NCI-H524 (cell line): Measurements from ENCODE around the gene GADL1.

Experiments used
- DNase-seq, 2 experiments: peaks; one replicate each; lab custom pipeline; 2025; lab: John Stamatoyannopoulos, UW

Gene GADL1

DNA sequence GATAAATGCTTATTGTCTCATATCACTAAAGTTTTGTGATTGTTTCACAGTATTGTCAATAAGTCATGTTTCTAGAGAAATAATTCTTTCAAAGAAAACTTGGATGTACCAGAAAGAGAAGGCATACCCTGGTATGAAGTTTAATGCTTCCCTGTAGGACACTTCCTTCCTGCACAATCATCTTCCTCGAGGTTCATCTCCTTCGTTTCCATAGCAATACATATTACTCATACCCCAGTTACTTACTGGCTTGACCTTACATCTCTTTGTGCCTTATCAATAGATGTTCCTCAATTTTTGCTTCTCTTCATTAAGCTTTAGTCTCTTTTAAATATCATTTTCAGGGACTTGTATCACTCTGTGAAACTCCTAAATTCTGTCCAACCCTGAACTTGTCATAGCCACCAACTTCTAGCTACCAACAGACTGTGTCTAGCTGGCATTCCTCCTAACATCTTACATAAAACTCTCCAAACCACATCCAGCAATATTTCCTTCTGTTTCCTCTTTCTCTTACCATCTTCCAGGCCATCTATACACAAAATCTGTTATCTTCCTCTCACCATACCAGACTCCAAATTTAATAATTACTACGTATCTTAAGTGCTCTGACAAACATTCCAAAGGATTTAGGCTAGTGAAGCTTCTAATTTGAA, 134.3 kb downstream of the GADL1 start:
- DNase-seq: no peak

DNA sequence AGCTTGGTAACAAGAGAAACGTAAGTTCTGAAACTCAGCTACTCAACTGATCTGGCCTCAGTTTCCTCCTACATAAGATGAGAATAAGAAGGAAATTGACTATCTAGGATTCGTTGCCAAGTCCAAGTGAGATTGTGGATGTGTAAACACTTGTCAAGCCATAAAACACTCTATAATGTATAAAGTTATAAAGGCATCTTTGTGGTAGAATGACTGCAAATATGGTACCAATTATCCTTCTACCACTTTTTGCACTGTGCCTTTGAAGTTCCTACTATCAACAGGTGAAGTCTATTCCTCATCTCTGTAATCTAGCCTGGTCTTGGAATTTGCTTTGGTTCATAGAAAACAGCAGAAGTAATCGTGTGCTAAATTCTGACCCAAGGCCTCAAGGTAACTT, 138.2 kb downstream of the GADL1 start:
- no peak for DNase-seq

DNA sequence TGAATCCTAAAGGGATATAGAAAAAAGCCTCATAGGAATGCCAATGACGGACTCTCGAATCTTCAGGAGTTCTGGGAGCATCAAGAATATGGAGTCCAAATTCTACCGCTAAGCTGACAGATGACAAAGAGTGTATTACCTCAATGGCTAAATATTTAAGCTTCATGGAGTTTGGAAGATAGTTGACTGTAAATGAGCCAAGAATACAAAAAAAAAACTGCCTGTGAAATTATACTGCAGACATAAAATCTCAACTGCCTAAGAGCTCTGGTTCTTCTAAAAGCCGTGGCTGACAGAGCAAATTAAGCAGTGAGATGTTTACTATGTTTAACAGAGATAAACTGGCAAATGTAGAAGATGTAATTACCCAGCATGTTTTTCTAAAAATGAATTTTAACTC, 140.0 kb downstream of the GADL1 start:
- DNase-seq: no peak

DNA sequence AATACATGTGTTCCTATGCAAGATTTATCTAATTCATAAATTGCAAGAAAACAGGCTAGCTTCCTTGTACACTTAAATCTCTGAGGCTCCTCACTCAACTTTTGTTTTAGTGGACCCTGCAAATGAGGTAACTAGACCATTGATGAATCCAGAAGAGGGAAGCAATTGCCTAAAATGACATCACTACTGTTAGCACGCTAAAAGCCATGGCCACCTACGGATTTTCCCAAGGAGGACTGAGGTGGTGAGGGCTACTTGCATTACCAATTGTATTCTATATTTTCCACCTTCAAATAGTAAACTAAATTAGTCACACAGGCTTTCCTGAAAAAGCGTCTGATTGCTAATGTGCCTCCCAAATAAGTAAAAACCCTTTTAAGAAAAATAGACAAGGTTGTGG, 140.7 kb downstream of the GADL1 start:
- DNase-seq: no peak

DNA sequence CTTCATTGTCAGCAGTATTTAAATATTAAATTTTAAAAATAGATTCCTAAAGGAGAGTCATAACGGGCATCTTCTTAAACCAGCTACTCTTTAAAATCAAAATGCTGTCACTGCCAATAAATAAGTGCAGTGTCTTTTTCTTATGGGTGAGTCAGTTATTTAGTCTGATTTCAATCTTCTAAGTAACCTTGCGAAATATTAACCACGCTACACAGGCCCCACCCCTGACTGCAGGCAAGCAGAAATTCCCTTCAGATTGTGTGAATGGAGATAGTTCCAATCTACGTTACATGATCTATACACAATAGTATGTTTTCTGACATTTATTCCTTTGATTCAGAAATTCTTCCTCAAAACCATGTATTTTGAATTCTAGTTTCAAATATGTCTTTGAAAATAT, 141.5 kb downstream of the GADL1 start:
- no peak for DNase-seq

DNA sequence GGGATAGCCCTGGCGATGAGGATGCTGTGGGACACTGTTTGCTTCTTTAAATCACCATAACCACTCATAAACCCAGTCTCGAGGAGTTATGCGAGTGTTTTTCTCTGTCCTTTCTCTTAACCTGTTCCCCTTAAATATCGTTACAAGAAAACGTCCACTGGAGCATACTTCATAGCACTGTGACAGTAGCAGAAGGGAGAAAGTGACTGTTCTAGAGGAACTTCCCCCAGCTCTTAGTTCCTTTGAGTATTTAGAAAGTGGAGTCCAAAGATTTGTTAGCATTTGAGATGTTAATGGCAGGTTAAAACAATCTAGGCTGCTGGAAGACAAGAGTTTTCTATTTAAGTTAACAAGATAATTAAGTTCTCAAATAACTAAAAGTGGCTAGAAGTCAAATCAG, 142.0 kb downstream of the GADL1 start:
- DNase-seq: no peak

DNA sequence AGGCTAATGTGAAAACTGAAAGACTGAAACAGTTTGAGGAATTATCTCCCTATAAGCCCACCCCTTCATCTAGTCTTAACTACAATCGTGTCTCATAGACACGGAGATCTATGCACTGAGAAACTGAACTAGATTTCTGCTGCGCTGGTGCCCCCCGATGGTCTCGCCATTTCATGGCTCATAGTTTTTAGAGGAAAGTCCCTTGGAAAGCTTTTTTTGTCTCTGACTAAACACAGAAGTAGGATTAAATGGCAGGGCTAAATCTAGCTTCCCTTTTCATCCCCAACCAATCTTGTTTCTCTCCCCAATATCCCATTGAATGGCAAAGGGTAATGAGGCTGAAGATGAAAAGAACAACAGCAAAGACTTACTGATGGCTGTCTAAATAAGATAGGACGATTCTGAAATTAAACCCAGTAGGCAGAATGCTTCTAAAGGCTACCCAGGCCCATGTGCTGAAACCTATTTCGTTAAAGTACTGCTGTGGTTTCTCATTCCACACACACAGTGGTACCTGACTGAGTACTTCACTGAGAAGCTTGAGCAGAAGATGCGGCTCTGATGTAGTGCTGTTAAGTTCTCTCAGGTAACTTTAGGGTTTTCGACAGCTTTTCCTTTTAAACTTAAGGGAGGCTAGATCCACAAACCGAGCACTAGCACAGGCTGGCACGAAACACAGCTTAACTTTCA, 142.7 kb downstream of the GADL1 start:
- peak in 1 of 2 experiments; percentile 36 for DNase-seq

DNA sequence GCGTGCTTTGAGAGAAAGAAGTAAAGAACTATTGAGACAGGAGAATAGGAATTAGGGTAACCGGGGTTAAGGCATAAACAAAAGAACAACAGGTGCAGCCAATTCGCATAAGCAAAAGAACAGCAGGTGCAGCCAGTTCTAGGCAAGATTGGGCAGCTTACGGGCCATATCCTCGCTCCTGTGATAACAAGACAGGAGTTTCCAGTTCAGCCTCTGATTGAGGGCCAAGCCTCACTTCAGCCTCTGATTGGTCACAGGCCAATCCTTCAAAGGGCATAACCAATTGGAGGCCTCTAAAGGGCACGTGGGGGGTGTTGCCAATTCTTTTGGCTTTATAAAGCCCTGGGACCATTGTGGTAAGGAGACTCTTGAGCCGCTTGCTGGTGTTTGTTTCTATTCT, 143.5 kb downstream of the GADL1 start:
- no peak for DNase-seq

DNA sequence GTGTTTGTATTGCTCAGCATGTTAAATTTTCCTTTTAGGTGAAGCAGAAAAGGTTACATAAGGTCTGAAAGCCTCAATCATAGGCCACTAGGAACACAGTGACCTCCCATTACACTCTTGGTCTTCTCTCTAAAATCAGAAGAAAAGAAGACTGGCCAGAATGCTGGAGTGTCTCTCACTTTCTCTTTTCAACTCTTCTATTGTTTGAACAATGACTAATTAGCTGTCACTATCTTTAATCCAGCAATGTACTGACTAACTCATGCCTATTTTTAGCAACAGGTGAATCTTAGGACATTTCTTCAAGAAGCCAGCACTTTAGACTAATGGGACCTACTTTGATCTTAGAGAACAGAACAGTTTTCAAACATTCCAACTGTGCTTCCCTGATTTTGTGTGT, 145.2 kb downstream of the GADL1 start:
- no peak for DNase-seq

DNA sequence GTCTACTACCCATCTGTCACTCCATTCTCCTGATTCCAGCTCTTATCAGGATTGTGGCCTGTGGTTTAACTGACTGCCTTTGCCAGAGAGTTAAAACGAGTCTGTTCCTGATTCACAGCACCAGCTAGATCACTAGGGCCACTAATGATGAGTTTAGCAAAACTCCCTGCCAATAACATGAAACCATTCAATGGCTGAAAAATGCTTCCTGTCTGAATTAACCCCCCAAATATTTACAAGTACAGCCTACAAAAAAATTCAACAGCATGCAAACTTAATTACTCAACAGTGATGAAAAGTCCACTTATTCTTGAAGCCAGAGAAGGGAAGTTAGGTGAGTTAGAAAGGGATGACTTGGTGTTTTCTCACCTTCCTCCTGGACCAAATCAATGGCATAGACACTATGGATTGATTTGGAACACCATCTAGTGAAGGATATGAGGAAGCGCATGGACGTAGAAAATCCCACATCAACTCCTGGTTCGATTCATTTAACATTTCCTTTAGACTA, 146.6 kb downstream of the GADL1 start:
- peak; percentile 21 to 33 for DNase-seq

DNA sequence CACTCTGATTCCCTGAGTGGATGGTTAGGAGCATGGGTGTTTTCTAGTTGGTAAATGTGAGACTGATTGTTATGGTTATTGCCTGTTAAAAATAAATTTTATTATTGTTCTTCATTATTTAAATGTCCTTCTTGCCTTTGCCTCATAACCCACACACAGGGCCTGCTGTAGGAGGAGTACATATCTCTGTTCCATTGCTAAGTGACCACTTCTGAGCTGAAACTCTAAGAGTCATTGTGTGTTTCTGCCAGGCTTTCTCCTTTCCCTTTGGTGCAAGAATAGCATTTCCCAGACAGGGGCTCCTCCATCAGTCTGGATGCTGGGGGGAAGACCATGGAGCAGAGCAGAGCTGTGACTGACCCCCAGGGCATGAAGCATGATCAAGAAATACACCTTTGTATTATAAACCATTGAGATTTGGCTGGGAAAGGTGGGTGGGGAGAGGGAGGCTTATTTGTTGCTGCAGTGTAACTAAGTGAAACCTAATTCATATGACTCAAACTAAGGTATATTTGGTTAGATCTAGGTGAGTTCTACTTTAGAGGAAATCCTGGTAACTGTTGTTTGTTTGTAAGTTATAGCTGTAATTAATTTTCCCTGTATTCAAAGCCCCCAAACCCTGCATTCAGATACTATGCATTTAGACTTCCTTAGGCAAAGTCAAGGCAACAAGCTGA, 150.7 kb downstream of the GADL1 start:
- no peak for DNase-seq

DNA sequence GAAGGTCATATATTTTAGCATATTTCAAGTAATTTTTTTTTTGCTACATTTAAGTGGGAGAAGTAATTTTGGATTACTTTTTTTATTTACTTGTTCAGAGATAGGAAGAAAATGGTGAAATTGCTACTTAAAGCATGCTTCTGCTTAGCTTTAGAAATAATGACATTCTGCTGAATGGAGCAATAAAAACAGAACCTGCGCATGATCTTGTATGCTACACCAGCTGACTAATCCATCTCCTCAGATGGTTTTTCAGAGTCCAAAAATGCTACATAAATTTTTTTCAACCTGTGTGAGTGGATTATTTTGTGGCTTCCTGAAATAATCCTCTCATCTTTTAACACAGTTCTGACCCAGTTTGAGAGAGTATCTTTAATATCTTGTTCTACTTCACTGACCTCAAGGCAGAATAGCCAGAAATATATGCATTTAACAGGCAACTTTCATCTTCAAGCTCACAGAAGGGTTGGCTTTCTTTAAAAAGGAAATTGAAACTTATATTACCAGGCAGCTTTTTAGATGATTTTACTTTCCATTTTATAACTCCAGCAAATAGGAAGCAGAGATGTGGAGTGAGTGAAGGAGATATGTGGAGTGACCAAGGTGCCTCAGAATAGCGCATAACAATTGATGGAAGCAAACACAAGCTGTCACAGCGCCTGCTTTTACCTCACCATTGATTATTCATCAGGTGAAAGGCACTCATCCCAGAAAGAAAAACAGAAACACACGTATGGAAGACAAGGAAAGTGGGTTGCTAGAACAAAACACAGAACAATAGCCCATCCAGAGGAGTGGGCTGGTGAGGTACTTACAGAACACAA, 151.5 kb downstream of the GADL1 start:
- no peak for DNase-seq

DNA sequence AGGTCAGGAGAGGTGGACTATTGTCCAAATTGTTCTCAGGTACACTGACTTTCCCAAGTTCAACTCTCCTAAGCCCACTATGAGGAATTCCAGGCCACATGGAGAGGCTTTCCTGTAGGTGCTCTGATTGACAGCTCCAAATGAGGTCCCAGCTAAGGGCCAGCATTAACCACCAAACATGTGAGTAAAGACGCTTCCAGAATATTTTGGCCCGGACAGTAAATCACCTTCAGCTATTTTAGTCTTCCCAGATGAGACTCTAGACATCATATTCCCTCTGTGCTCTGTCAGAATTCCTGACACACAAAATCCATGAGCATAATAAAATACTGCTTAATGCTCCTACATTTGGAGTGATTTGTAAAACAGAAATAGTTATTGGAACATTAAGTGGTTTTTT, 152.6 kb downstream of the GADL1 start:
- DNase-seq: no peak

DNA sequence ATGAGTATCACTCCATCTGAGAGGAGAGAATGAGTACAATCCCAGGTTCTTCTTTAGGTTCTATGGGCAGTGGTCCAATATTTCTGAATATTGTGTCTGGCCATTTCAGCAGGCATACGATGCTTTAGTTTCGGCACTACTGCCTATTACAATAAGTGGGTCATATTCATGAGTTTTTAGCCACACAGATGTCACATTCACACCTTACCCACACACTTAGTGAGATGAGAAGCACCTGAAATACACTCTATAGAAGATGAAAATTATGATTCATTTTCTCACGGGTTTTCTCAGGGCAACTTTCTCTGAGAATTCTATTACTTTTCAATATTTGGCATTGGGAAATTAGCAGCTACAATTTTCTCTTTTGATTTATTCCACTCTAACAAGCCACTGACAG, 155.9 kb downstream of the GADL1 start:
- no peak for DNase-seq

DNA sequence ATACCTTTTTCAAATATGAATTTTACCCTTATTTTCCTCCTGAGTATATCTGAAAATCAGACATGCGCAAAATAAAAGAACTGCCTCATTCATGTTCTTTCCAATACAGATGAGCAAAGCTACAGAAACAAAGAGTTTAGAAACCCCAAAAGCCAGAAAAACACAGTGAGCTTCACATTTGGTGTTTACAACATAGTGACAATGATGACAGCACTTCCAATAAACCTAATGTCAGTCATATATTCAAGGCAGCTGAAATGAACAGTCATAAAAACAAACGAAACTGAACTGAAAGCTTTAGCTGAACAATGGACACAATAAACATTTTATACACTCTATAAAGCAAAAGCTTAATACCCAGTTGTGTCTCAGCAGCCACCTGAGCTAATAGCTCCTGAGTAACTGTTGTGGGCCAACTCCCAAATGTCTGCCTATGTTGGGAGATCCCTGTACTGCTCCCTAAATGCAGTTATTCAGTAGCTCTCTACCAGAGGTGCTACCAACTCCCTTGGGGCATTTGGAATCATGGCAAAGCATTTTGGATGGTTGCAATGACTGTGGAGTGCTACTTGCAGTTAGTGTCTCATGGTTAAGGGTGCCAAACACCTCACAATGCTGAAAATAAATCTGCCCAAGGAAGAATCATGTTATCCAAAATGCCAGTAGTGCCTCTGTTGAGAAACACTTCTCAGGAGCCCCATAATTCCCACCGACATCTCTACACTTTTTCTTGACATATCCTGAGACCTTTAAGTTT, 156.5 kb downstream of the GADL1 start:
- DNase-seq: no peak

DNA sequence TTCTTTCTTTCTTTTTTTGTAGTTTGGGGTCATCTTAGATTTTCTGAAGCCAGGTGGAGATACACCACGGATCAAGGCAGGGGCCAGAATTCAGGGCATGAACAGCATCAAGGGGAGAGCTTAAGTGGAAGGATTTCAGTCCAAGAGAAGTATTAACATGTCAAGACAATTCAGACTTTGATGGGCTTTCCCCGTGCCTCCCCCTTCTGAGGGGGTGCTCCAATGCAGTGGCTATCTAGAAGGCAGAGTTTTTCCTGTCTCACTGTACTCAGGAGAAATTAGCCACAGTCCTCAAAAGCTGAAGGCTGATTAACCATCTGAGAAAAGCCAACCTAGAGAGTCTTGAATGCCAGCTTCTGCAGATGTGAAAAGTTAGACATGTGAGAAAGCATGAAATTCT, 160.8 kb downstream of the GADL1 start:
- DNase-seq: no peak

DNA sequence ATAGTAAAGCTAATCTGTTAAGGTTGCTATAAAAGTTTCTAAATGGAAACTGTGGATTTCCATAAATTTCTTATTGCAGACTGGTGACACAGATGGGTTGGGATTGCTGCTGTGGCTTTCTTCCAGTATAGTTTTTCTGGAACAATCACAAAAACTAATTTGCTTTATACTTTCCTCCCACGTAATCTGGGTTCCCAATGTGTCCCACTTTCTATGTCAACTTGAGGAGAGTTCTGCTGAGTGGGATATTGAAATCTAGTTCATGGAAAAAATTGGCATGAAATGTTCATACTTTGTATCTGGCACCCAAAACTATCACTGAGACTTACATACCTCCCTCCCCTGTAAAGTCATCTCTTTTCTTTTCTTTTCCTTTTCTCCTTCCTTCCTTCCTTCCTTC, 161.3 kb downstream of the GADL1 start:
- no peak for DNase-seq

DNA sequence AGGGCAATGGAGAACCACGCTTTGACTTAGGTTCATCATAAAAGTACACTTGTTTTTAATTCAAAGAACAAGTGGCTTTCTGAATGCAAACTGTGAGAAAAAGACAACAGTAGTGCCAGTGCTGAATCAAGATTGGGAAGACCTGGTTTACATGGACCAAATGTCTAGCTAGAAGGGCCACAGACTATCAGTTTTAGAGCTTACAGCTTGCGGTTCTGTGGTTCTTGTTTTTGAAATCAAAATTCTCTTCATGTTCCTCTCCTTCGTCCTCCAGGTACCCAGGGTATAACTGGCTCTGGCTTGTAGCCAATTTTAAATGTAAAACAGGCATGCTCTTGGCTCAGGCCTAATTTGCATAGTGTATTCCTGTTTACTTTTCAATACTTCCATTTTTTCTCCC, 163.5 kb downstream of the GADL1 start:
- no peak for DNase-seq

DNA sequence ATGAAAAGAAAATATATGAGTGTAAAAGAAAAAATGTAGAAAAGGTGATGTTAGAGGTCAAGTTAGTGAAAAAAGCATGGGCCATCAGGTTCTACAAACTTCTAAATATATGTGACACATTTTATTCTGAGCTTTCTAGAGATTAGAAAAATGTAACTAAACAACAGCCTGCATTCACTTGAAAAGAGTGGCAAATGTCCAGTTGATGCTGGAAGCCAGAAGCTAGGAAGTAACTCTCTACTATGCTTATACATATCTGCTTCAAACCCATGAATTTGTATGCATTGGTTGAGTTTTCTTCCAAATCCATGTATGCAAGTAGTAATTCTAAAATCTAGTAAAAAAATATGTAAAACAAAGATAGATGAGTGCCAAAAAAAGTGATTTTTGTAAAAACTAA, 164.5 kb downstream of the GADL1 start:
- DNase-seq: no peak

DNA sequence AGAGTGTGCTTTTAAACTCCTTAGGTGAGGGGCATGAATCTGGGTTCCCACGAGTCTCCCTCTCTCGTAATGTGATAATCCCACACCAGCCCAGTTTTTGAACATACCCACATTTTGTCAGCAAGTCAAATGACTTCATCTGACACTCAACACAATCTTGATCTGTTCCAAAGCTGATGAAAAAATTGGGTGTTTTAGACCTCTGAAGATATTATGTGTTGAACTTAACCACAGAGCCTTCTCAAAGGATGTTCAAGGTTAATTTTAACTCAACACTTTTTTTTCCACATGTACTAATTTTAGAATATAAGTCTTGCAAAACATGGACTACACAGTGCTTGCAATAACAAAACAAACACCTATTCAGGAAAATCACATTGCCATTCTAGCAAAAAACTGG, 164.9 kb downstream of the GADL1 start:
- no peak for DNase-seq

DNA sequence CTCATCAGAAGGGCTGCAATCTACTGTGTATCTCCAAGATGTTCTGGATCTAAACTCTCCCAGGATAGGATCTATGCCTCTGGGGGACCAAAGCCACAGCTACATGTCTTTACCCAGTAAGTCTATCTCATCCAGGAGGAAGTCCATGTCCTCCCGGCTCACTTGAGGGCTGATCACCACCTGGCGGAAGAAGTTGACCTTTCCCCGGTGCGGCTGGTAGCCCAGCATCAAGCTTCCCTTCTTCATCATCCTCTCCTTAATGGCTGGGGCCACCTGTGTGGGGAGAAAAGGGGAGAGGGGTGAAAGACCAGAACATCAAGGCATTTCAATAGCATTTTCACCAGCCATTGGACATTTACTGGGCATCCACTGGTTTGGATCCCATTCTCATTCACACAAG, 166.3 kb downstream of the GADL1 start:
- no peak for DNase-seq

DNA sequence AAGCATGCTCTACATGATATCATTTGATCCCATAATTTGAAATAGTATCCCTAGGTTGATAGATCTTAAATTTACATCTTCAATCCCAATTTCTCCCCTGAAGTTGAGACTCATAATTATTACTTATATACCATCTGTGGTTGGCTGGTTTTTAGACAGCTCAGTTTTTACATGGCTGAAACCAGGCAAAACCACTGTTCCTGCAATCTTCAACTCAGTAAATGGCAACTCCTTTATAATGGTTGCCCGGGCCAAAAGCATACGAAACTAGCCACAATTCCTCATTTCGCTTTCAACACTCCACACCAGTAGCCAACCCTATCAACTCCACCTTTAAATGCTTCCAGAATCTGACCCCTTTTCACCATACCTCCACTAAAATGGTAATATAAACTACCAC, 169.6 kb downstream of the GADL1 start:
- no peak for DNase-seq
